NCI-H146 treated with DMSO at 0.1 percent for 48 hours (cell line): Measurements from ENCODE around the gene MAPK8IP2.

ENCODE experiments used
- DNase-seq: peaks from one replicate; lab custom pipeline; 2025; ENCODE audit not compliant: unreplicated experiment; lab: John Stamatoyannopoulos, UW

MAPK8IP2 gene

DNA sequence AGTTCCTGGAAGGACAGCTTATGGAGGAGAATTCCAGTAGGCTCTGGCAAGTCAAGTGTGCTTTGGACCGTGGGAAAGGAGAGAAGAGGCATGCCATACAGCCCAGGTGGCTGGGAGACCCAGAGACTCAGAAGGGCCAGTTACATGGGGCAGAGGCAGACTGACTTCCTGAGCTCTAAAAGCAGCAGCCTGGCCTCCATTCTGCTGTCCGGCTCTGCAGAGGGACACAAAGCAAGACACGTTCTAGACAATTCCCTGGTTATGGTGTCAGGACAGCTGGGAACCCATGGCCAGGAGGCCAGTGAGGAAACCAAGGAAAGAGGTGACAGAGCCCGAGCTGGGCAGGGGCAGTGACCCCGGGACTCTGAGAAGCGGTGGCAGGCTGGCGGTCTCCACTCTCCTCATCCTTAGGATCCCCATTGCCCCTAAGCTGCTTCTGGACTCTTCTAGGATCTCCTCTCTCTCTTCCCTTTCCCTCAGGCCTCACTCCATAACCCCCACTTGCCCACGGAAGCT lies 25.1 kb upstream of the MAPK8IP2 start:
- DNase-seq = no peak

DNA sequence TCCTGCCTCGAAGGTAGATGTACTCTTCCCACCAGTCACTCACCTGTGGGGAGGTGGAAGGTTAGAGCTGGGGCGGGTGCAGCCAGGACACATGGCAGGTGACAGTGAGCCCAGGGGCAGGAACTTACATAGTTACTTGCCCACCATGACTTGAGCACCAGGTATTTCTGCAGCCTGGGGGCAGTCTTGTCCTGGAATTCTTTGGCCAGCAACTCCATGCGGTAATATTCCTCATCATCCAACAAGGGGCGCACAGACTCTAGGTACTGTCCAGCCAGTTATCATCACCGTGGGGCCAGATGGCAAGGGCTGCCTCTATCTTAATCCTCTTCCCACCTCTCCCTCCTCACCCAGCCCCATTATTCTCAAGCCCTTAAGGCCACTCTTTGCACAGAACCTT lies 24.5 kb upstream of the MAPK8IP2 start:
- DNase-seq = no peak

DNA sequence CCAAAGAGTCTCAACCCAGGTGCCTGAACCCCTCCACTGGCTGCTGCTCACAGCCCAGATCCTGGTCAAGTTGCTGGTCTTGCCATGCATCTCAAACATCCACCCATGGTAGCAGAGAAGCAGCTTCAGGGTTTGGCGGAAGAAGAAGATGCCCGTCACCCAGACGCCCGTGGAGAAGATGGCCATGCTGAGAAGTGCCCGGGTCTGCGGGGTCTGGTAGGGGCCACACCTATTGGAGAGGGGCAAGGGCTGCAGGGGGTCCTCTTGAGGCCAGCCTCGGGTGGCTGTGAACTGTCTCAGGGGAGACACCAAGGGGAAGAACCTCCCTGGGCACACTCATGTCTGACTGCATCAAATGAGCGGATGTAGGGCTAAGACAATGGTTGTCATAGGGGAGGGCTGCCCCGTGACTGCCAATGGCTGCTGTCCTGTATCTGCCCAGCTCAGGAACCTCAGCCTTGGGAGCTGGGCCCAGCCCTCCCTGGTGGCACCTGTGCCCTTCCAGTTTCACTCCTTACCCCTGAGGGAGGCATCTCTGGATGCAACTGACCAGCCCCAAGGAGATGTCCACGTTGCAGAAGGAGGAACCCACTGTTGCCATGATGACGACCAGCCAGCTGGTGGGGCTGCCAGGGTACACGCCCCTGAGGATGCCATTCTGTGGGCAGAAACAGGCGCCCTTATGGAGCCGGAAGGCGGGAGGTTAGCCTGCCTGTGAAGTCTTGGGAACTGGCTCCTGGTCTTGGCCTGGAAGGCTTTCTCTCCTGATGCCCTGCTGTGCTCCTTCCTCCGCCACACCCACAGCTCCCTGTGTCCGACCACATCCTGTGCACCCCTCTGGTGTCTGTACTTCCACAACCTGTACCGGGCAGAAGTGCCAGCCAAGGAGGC lies 23.5 kb upstream of the MAPK8IP2 start:
- DNase-seq = no peak

DNA sequence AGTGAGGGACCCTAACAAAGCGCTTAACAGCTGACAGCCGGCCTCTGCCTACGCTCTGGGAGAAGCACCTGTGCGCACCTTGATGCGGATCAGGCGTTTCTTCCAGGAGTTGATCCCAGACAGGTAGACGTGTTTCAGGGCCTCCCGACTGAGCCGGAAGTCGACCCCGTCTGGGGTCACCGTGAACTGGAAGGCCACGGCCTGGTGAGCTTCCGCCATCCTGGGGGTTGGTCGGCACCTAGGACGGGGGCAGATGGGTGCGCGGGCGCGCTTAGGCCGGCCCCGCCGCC lies 23.0 kb upstream of the MAPK8IP2 start:
- no peak for DNase-seq

DNA sequence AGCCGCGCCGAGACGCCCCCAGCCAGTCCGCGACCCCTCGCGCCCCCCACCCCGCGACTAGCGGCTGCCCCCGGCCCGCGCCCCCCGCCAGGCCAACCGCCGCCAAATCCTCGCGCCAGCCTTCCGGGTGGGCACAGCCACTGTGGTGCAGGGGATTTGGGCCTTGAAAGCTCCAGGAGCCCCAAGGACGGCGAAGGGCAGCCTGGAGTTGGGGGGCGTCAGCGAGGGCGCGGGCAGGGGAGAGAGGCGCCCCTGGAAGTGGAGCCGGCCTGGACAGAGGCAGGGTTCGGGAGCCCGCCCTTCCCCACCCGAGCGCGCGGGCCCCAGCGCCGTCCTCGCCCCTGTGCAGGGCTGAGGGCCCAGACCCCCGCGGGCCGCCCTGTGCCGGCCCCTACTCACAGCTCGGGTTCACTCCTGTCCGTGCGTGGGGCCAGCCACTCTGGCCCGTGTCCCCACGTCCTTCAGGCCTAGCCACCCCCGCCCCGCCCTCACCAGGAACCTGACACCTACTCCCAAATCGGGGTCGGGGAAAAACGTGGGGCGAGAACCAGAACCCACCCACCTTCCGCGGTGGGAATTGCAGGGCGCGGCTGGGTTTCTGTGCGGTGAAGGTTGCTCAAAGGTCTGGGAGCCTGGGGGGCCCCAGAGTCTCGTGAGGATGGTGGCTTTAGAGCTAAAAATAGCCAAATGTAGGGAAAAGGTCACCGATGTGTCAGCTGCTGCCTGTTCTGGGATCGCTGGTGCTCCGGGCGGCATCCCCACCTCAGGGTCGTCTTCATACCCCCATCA lies 22.4 kb upstream of the MAPK8IP2 start, which contains the start of gene CPT1B:
Gene CPT1B (minus strand): TSS at position 441 of the 789 bp plus-strand sequence. CDS start 512 bp downstream, outside the sequence.
- no peak for DNase-seq

DNA sequence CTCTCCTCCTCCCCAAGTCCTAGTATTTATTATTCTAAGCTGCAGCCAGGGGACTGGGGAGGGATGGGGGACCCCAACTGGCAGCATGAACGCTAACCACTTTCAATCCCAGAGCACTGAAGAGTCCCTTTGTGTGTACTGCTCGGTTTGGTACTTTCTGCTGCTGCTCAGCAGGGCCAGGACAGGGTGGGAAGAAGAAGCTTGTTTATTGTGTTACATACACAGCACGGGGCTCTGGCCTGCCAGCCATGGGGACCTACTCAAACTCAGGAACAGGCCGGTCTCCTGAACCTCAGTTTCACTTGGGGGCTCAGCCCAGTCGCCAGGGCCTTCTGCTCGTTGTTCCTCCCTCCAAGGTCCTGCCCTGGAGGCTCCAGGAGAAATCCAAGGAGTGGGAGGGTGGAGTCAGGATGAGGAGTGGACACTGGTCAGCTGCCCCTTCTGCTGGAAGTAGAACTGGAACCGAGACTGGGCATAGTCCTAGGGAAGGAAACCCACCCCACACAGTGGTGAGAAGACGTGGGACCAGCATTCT lies 21.8 kb upstream of the MAPK8IP2 start:
- no peak for DNase-seq

DNA sequence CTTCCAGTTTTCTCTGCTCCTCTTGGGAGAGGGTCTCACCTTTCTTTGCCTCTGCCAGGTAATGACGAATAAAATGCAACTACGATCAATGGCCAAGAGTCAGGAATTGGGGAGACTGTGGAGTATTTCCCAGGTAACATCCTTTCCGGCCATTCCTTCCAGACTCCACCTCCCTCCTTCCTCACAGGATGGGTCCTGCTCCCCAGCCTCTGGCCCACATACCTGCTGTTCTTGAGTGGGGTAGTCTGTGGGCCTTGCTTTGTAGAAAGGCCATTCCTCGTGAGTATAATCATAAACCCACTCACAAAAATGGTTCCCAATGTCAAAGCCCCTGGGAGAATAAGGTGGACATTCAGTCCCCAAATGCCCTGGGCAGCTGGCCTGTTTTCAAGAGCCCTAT lies 20.8 kb upstream of the MAPK8IP2 start:
- DNase-seq = no peak

DNA sequence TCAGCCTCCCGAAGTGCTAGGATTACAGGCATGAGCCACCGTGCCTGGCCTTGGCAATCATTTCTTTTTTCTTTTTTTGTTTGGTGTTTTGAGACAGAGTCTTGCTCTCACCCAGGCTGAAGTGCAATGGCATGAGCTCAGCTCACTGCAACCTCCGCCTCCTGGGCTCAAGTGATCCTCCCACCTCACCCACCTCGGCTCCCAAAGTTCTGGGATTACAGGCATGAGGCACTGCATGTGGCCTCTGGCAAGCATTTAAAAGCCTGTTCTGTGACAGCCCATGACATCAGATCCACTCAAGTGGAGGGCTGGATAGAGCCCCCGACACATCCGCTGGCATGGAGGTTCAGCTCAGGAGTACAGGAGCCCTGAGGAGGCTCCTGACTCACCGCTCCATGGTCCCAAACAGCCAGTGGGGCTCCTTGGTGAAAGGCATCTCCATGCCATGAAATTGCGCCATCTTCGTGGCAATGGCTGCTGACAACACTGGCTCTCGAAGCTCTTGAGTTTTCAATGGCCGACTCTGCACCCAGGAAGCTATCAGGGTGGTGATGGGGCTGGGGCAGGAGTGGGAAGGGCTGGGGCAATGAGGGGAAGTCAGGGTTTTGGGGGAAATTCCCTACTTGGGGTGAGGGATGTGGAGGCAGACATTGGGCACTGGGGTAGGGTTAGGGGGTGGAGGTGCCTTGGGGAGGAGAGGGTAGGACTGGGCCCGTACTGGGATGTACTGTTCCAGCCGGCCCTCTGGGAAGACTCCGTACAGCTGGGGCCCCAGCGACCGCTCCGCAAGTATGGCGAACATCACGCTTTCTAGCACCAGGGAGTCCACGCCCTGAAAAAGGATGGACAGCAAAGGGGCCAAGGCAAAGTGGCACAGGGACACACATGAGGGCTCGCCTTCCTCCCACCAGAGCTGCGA lies 19.3 kb upstream of the MAPK8IP2 start:
- no peak for DNase-seq

DNA sequence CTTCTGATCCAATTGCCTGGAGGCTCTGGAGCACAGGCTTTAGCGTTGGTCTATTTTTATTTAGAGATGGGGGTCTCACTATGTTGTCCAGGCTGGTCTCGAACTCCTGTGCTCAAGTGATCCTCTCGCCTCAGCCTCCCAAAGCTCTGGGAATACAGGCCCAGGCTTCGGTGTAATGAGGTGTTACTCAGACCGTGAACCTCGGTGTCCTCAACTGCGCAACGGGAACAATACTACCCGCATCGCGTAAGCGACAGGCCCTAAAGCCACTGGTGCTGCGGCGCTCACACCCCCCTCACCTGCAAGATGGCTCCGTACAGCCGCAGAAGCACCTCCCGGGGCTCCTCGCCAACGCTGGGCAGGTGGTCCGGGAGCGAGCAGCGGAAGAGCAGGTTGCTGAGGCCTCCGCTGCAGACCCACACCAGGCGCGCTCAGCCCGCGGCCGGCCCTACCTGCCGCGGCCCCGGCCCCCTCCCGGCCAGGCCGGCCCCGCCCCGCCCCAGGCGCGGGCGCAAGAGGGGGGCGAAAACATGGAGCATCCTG lies 18.6 kb upstream of the MAPK8IP2 start:
- no peak for DNase-seq

DNA sequence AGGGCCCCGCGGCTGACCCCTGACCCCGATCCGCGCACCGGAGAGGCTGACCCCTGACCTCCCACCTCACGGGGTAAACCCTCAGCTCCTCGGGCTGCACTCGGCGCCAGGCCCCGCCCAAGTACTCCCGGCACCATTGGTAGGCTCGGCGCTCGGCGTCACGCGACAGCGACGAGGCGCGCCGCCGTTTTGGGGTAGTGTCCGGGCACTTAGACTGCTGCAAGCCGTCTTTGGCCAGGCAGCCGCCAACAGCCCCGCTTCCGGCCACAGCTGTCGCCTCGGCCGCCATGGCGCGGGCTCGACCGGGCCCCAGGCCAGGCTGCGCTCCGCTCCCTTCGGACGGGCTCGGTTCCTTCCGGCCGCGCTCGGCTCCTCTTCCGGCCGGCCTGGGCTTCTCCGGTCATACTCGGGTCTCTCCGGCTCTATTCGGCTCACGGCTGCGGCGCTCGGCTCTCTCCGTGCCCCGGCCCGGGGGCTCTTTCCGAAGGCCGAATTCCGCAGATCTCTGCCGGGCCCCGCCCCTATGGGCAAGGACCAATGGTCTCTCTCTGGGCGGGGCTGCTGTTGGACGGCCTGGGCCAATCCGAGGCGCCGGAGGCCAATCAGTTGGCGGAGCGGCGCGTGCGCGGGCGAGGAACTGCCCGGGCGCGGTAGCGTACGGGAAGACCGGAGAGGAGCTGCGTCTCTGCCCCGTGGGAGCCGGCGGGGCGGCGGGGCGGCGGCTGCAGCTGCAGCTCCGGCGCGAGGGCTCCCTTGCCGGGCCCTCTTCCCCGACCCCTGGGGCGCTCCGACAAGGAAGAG lies 17.9 kb upstream of the MAPK8IP2 start, which contains the start of gene CHKB:
Gene CHKB (minus strand): TSS at position 357 of the 801 bp plus-strand sequence. CDS start 68 bp downstream, at position 289.
- peak; percentile 93 for DNase-seq

DNA sequence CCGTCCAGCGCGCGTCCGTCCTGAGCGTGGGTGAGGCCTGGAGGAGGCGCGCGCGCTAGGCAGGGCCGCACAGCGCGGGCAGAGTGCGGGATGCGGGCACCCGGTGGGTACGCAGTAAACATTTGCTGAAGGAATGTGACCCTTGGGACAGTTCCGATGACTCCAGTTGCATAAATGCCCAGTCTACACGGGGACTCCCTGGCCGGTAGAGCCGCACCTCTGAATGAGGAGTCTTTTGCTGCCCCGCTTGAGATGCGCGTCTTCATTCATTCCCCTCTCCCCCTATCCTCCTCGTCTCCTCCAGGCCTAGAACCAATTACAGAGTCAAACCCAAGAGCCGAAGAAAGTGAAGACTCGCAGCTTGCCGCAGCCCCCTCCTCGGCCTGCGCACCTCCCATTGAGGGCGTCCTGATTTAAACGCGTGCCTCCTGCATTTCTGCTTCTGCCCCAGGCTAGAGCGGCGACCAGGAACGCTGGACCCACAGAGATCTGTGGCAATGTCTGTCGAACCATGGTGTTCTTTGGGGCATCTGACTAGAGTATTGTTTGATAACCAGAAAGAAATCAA lies 17.2 kb upstream of the MAPK8IP2 start:
- no peak for DNase-seq

DNA sequence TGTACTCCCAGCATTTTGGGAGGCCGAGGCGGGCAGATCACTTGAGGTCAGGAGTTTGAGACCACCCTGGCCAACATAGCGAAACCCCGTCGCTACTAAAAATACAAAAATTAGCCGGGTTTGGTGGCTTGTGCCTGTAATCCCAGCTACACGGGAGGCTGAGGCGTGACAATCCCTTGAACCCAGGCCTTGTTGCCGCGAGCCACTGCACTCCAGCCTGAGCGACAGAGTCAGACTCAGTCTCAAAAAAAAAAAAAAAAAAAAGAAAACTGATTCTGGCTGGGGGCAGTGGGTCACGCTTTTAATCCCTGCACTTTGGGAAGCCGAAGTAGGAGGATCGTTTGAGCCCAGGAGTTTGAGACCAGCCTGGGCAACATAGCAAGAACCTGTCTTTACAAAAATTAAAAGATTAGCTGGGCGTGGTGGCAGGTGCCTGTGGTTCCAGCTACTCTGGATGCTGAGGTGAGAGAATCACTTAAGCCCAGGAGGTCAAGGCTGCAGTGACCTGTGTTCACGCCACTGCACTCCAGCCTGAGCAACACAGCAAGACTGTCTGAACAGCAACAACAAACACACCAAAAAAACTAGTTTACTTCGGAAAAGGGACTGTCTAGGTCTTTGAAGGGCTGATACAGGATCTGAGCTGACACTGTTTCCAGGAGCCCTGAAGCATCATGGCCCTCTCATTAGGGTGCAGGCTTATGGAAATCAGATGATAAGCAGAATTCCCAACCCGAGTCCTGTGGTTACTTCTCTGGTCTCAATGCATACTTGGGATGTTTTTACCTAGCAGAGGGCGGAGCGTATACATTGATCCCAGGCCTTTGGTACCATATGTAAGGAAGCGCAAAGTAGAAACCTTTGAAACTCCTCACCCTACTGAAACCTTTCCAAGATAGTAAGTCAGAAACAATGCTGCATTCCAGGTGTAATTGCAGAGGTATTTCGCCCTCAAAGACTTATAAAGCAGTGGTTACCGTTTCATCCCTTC lies 16.2 kb upstream of the MAPK8IP2 start:
- no peak for DNase-seq

DNA sequence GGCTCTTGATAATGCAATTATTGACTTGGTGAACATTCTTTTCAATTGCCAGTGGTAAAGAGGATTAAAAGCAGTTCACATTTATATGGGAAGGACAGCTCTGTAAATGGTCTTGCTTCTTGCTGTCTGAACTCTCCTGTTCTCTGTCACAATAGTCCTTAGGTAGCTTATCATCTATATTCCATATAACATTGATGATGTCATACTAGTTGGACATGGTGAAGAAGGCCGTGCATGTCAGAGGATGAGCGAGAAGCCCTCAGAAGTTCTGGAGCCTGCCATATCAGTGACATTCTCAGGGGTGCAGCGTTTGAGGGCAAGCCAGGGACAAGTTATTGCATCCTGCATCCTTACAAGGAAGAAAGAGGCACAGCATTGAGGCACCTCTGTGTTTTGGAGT lies 15.4 kb upstream of the MAPK8IP2 start:
- DNase-seq = no peak

DNA sequence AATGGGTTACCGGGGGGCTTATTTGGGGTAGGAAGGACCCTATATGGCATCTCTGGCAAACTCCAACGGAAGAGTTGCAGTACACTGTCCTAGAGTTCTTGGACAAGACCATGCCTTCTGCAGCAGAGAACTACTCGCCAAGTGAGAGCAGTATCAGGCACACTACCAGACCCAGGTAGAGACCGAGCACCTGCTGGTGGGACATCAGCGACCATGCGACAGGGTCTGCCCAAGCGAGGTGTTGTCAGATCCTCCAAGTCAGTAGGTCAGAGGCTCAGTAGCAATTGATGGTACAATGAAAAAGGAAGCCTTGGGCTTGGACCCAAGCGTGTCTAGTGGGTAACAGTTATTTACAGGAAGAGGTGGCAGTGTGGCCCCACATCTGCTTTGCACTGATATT lies 14.8 kb upstream of the MAPK8IP2 start:
- DNase-seq = no peak

DNA sequence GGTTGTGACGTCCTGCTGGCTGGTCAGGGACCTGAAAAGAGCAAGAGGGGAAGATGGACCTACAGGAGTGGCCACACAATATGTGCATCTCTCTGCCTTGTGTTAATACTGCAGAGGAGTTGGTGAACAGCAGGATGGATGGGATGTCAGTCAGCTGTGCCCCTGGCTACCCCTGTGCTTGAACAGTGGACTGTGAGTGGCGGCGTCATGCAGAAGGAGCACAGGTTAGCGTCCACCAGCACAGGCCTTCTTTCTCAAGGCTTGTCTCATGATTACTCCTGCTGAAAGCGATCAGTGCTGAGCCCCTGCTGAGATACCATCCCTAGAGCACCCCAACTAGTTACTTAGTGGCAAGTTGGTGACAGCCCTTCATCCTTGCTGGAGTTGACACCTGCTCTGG lies 14.2 kb upstream of the MAPK8IP2 start:
- no peak for DNase-seq

DNA sequence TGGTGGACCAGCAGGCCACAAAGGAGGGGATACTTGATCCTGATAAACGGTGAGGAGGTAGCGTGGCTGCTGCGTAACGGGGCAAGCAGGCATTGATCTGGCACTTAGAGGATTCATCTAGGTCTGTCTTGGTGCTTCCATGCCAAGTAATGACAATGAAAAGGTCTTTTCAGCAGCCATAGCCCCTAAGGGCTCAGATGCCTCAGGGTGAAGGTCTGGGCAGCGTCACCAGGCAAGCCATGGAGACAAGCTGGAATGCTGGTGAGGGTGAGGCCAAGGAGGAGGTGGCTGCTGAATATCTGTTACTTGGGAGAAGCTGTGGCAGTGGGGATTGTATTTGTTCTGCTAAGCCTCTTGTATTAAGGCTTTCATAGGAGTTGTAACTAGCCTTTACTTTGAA lies 13.2 kb upstream of the MAPK8IP2 start:
- no peak for DNase-seq

DNA sequence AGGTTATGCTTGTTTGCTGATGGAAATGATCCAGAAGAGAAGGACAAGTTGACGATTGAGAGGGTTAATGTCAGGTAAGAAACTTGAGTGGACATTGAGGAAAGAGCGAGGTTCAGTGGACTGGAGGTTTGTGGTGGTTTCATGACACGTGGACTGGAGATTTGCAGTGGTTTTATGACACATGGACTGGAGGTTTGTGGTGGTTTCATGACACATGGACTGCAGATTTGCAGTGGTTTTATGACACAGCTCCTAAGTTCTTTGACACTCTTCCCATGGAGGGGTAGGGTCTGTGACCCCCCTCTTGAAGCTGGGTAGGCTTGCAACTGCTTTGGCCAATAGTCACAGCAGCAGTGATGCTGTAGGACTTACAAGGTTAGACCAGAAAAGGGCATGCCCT lies 5.4 kb upstream of the MAPK8IP2 start:
- DNase-seq = no peak

DNA sequence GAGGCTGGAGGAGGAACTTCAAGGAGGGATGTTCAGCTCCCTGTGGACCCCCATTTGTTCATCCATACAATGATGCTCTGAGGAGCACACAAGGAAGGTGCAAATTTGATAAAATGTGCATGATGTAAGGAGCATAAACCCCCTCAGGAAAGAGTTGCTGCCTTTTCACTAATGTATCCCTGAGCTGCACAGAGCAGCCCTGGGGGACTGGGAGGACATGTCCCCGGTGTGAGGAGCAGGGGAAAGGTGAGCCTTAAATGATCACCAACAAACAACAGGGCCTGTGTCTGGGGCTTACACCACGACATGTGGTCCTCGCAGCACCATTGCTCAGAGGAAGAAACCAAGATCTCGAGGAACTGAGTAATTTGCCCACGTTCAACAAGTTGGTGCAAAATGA lies 3.5 kb upstream of the MAPK8IP2 start:
- no peak for DNase-seq
